ENCODE results near the gene PTGR3.

PTGR3 gene

DNA sequence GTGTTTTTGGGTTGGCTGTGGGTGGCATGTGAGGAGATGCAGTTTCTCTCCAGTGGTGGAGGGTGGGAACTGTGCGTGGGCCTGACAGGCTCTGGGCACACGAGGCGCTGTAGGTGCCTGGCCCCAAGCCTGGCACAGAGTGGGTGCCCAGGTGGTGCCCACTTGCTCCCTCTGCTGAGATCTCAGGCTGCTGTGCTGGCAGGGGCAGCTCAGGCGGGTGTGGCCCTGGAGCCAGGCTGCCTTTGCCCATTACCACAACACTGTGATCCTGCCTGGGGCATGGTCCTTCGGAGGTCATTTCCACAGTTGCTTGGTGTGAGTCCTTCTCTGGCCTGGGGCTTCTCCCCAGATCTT, 22.1 kb upstream of the PTGR3 start:
- DNase-seq = no peak

DNA sequence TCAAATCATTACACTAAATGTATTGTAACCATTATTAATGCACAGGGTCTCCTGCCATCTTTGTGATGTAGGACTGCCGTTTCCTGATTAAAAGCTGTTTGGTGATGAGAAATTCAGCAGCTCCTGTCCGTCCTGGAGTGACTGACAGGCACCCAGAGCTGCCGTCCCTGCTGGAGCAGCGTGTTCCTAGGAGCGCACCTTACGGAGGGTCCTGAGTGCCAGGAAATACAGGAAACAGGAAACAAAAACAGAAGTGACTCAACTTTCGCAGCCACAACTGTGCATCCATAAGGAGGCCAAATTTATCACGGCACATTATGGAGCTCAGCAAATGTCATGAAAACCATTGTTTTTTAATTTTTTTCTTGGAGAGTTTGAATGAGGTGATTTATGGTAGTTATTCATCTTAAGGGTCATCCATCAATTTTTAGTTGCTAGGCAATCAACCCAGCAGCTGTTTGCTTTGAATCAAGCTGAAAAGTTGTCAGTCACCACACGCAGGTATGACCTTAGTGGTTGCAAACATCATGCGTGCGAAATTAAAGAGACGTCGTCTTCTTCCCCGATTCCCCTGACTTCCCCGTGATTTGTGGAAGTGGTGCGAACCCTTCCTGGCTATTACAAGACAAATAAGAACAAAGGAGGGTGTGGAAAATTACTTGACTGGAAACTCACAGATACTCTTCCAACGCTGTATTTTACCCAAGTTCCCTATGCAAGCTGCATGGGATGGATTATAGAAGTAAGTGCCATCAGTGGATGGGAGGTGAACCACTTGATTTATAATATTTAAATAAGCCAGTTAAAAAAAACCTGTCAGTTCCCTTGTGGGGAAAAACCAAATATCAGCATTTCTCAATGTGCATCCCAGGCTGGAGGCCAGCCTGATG, 21.5 kb upstream of the PTGR3 start:
- no peak for DNase-seq

DNA sequence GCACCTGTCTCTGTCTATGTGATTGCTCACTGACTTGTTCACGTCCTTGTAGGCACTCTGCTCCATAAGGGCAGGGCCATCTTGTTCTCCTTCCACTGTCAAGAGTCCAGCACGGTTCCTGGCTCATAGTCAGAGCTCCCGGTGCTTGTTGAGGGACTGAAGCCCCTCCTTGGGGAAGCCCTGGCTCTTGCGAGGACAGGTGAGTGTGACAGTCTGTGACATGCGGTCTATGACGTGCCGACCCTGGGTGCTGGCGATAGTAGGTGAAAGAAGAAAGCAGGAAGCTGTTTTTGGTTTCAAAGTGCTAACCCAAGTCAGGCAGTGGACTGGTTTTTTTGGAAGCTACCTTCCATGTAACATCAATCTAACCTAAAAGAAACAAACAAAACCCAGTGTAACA, 20.5 kb upstream of the PTGR3 start:
- no peak for DNase-seq

DNA sequence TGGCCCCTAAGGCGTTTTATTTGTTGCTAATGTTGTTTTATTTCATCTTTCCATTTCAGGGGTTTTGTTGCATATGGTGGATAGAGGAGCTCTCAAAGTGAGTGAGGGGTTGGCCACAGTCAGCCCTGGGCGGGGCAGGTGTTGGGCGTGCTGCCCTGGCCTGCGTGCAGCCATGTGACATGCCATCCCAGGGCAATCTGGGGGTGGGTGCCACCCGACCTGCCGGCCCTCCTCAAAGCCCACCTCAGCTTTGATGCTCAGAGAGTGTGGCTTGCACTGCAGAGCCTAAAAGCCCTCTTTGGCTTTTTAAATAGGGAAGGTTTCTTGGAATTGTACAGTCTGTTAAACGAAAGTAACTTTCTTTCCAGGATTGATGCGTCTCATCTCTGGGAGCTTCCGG, 20.0 kb upstream of the PTGR3 start:
- DNase-seq = no peak

DNA sequence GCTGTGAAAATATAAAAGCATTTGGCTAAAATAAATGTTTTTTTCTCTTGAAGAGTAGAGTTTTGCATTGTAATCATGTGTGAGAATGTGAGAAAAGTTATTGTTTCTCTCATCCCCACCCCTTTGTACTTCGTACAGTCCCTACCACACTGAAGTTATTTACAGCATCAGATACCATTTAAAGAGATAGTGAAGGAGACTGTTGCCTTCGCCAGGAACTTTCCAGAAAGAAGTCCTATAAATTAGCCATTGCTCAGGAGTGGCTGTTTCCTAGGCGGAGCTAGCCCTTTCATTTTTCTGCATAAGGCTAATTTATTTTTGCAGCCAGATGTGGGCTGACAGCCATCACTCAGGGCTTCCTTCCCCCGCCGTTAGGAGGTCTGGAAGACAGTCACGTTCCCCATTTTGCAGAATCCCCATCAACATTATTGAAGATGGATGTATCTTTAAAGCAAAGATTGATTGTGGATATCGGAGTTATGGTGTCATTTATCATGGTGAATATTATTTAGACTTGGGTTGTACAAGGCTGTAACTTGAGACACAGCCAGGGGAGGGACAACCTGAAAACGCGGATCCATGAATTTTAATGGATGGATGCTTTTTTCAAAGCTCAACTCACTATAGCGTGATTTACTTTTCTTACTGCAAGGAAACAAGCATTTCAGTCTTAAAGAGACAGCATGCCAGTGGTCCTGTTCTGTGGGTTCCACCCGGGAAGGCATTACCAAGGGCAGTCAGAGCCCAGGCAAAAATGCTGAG, 18.8 kb upstream of the PTGR3 start:
- no peak for DNase-seq

DNA sequence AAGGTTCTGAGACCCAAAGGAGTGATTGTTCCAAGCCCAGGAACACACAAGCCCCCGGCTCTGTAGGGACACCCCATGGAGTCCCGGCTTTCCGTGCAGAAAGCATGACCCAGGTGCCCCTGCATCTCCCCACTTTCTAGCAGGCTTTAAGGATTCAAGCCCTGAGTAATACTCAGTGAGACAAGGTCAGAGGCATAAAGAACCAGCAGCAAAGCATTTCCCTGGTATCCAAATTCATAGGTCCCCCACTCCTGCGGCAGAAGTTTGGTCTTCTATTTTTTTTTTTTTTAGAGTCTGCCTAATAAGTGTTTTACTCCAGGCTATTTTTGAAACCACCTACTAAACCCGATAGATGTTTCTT, 18.0 kb upstream of the PTGR3 start:
- DNase-seq = no peak

DNA sequence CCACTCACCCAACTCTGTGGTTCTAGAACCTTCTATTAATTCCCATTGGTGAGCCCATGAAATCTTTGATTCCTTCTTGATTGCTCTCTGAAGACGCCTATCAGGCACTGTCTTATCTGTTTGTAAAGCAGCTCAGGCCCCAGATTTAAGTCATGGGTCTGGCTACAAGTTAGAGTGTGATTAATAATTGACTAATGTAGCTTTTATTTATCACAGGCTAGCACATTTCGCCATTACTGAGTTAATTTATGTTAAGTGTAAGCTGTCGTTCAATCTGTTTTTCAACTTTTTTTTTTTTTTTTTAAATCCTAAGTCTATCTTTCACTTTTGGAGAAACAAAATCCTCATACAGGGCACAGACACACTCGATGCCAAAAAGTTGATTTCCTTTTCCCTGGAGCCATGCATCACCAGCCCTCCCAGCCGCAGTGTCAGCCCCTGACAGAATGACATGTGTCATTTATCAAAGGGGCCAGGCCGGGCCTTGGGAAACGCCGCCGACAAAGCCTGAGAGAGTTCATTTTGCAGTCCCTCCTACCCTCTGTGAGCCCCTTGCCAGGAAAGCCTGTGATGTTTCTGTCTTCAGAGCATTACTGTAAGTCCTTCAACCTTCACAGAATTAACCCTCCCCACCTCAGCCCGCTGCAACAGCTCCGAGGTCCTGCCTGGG, 17.5 kb upstream of the PTGR3 start:
- no peak for DNase-seq

DNA sequence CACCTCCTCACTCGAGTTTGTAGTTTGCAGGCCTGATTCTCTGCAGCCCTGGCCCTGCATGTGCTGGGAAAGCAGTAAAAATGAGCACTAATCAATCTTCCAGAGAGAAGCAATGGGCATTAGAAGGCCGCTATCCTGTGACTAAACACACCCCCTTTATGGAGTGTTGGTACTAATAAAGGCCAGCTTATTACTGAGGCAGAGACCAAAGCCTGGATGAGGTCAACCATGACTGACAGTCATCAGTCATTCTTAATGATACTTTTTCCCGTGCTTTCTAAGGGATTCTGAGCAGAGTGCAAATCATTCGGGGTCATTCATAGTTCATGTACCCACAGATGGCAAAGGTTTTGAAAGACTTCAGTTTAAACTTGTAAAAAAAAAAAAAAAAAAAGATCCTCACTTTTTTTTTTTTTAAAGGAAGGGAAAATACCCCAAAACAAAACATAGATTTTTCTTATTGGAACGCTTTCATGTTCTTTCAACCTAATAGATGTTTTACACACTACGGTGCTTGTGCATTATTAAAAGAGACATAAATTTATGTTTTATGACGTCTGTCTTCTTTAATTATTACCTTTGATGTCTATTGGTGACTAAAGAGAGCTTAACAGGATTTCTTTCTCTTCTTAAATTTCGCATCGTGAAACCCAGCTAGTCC, 14.9 kb upstream of the PTGR3 start:
- no peak for DNase-seq

DNA sequence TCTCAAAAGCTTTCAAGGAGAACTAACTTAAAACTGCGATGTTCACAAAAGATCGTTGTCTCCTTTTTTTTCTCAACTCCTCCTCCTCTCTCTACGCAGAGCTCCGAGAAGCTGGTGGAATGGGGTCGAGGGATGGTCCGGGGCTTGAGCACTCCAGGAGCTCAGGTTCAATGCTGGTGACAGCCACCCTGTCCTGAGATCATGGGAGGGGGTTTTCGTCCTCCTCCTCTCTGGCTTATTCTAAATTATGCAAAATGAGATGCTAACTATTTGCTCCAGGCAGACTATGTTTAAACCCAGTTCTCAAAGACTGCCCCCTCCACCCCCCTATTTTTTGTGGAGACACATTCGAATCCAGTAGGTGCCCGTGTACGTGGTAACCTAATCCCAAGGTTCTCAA, 13.5 kb upstream of the PTGR3 start:
- no peak for DNase-seq

DNA sequence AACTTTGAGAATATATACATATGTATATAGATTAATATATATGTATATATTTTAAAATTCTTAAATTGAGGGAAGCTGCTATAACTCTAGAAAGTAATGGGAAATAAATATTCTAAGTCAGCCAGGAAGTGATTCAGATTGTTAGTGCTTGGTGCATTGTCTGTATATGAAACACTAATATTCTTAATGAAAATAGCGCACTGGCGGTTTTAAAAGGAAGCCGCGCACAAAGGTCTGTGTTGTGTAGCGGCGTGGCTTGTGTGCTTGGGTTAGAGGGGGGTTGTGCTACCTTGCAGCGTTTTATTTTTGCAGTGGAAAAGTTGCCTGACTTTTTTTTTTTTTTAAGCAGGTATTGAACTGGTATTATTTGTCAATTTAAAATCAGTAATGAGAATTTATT, 13.0 kb upstream of the PTGR3 start:
- no peak for DNase-seq

DNA sequence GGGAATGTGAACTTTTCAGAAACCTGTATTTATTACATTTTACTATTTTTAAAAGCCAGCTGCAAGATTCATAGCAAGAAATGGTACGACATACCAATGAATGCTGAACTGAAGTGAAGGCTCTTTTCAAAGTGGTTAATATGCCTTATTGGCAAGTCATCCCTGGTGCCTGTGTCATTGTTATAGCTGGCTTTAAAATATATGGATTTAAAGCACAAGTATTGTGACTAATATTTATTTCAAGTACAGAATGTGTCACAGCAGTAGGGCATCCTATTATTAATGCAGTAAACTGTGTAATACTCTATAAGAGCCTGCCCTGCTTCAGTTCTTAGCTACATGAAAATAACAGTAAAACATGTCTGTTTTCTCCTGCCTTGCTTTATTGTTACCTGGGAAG, 12.5 kb upstream of the PTGR3 start:
- no peak for DNase-seq

DNA sequence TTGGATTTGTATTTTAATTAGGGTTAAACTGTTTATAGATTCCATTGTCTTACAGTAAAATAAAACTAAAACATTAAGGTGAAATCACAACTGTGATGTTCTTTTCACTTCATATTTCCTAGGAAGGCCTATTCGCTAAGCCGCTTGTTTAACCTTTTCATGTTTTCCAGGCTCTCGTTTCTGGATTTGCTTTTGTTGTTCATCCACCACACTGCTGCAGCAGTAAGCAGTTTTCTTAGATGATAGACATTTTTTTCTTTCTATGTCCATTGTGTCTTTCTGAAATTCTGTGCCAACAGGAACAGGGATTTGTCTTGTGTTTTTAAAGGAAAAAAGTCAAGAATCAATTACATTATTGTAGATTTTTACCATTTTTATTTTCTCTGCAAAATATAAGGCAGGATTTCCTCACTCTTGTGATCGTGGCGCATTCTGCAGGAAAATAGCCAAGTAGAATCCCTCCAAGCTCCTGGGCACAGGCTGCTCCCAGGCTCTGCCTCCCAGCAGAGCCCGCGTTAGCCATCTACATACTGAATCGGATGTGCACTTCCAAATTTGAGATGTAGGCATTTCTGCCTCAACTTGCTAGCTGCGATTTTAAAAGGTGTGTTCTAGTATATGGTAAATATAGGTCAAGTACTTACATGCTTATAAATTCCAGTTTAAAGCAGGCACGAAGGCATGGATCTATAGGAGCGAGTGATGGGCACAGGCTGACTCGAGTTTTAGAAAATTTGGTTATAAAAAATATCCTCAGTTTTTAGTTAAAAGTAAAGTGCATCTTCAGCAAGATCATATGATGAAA, 11.8 kb upstream of the PTGR3 start:
- DNase-seq = no peak

DNA sequence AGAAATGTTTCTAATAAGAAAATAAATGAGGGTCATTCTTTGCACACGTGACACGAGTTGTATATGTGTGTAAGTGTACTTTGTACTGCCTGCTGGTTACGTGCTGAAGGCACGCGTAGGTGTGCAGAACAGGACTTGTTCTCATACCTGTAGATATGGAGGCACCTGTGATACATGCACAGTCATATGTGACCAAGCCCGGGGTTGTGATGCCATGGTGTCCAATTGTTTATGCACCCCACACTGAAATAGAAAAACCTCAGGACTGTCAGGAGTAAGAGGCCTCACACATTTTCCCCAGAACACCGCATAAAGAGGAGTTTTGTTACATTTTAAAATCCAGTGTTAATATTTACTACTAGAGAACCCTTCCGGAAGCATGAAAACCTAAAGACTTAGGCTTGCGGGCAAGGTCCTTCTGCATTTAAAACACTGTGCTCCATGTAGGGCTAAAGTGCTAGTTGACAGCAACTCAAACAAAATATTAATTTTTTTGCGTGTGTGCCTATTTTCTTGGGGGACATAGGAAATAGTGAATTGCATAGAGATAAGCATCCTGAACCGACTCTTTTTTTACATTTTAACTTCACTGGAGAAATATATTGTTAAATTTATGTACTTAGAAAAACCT, 10.9 kb upstream of the PTGR3 start:
- no peak for DNase-seq

DNA sequence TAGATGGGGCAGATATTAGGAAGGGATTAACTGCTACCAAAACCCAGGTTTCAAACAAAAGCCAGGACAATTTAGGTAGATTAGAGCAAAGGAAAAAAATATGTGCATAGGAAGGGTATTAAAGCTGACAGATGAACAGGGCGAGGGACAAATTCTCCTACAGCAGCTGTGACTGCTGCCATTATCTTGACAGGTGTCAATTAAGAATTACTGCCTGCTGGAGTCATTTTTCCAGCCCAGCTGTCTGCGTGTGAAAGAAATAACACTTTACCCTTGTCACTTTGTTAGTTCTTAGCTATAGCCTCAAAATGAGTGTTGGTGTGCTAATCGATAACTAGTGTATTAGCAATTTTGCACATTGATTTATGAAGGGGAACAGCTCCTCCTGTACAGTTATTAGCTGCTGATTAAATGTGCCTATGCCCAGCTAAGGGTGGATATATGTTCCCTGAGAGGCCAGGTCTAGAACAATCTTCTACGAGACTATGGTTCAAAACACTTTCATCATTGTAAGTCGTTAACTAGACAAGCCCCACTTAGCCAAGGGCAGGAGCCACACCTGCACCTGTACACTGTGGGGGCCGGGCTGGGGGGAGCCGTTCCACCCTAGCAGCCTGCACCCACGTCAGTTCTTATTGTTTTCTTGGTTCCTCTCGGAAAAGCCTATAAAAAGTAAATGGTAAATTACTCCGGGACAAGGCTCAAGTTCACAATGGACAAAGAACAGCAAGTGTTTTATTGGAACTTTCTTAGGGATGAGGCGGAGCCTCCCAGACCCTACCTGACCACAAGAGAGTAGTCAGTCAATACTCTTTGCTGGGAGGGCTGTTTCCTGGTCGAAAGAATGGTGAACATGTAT, 9.4 kb upstream of the PTGR3 start:
- DNase-seq = no peak

DNA sequence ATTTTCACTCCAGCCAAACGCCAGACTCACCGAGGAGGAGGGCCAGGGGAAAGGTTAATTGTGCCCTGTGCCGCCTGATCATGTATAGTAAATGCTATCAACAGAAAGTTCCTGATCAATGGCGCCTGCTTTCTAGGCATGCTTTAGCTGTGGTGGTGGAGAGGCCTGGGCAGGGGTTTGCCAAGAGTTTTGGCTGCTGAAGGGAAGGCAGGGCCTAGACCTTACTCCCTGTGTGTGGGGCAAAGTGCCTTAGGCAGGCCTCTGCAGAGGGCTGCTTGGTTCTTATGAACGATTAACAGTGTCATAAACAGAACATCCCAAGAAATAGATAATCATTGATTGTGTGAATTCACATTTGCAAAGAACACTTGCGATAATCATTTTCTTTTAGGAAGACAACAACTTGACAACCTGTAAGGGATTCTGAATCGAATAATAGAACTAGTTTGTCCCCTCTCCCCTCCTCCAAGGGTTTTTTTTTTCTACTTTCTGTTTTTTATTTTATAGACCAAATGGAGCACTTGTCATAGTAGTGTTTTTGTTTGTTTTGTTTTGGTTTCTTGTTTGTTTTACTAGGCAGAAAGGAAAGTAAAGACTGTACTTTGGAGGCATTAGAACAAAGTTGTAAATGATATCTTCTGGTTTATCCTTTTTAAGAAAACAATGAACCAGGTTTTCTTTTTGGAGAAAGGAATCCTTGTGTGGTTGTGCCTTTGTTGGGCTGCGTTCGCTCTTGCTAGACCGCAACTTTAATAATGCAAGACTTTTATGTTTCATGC, 8.2 kb upstream of the PTGR3 start:
- no peak for DNase-seq

DNA sequence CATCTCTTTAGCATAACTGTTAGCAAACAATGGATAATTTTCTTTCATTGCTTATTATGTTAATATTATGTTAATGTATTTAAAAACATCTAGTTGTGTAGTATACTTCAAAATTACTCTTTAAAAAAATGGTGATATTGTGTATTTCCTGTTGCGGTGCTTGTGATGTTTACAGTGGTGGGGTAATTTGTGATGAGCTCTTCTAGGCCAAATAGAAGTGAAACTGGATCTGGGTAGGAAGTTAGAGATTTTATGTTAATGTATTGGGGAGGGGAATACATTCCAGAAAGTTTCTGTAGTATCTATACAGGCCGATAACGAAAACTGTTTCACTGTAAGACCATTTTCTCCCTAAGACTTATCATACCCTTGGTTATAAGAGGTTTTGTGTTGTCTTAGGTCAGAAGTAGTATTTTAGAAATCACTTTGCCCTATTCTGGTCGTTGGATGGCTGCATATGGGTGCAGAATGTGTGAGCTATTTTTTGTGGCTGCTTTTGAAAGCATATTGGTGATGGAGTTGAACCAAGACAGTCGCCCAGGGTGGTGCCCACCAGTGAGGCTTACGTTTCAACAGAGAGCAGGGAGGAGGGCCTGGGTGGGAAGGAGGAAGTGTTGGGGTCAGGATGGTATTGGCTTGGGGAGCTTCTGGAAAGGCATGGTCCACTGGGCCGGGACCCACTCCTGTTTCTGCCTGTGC, 7.4 kb upstream of the PTGR3 start:
- no peak for DNase-seq

DNA sequence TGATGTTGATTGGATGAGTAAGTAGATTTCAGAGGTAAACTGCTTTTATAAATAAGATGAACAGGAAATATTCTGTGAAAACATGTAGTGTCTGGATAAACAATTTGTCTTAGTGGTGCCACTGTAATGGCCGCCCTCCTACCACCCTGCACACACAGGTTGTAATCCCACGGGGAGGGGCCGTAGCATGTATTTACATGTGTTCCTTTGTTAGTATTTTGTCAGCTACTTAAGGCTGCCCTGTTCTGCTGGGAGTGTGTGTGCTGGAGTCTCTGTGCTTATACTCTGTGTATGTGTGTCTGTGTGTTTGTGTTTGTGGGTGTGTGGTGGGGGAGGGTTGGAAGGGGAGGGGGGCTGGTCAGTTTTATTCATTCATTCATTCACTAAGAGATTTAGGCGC, 6.7 kb upstream of the PTGR3 start:
- no peak for DNase-seq

DNA sequence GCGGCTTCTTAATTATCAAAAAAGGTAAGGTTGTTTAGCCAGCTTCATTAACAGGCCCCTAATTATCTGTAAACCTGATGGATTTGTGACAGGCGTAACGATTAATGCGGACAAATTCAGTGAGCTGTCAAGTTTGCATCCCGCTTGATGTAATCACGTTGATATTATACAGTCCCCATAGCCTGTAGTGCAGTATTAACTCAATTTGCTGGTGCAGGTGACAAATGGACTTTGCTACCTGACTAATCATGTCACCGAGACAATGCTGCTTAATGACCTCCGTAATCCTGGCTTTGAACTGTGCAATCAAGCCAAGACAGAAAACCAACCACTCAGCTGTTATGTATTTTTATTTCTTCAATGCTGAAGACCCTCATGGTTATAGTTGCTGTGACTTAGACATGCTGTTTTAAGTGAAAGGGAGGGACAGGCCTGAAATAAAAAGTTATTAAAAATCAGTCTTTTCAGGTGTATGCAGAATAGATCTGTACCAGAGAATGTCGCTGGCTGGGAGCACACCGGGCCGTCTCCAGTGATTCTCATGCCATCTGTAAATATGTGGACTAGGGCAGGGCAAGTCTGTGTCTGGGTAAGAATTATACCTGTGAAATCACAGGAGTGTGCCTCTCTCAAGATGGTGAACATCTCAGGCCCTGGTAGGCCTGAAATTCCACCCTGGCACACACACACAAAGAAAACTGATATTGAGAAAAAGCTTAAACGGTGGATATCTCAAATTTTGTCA, 6.0 kb upstream of the PTGR3 start:
- DNase-seq = no peak

DNA sequence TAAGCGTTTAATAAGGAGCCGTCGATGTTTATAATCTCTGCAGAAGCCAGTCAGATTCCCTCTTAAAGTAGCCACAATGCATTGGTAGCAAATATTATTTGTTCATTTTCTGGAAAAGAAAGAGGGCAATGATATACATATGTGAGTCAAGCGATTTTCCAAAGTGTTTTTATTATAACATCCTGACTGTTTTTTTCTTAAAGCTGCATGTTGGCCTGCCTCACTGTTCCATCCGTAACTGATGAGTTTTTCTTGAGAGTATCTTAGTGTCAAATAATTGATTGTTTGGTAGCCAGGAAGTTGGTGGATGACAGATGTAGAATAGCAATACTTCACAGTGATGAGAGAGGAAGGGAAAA, 5.4 kb upstream of the PTGR3 start:
- no peak for DNase-seq
